IMR-90 (cell line): ENCODE data around the gene KRT27. TPM values are rescaled to one million over a fixed set of nuclear protein-coding genes. Genes with fewer than 3 reads are reported as not detected.

Experiments used
- ATAC-seq: fragments of 200-7000 bp; cut with Tn5 transposase; 2 replicates; pipeline ENCODE4 v1.9.1; 2020; ENCODE audit warnings: low read depth, mild to moderate bottlenecking, moderate library complexity
- BruUV-seq: library from RNA; stranded (reverse); fragments of 400-500 nt; replicated peaks from 2 replicates; lab custom pipeline; 2021; lab: Mats Ljungman, UMichigan
- CTCF ChIA-PET: fragments of 300-600 bp; formaldehyde crosslinking; extraction: SDS; loops from one replicate; lab custom pipeline; 2021; ENCODE audit warnings: antibody characterized with exemption; lab: Yijun Ruan, JAX
- POLR2A ChIA-PET: fragments of 300-600 bp; sonication (Branson Sonifier 250); formaldehyde crosslinking; loops from one replicate; lab custom pipeline; 2022; ENCODE audit warnings: antibody characterized with exemption; ENCODE audit not compliant: unreplicated experiment; lab: Charles Lee
- DNase-seq: peaks from one replicate; pipeline ENCODE4 v3.0.0; 2013
- H2AFZ ChIP-seq: replicated peaks from 2 replicates; pipeline ENCODE3; 2013; ENCODE audit warnings: low read length, mild to moderate bottlenecking; ENCODE audit not compliant: poor library complexity
- H2AK5ac ChIP-seq: 2 replicates; pipeline ENCODE4 v1.6.1; 2013; ENCODE audit warnings: low read depth, low read length, inconsistent platforms
- H2AK9ac ChIP-seq: replicated peaks from 2 replicates; pipeline ENCODE3; 2013; ENCODE audit warnings: mild to moderate bottlenecking, low read depth, low read length, moderate library complexity; ENCODE audit not compliant: poor library complexity
- H2BK120ac ChIP-seq: 2 replicates; pipeline ENCODE4 v1.6.1; 2013; ENCODE audit warnings: low read depth, low read length, inconsistent platforms
- H2BK15ac ChIP-seq: 3 replicates; pipeline ENCODE4 v1.6.1; 2013; ENCODE audit warnings: low read depth, low read length, inconsistent platforms
- H2BK20ac ChIP-seq: 2 replicates; pipeline ENCODE4 v1.6.1; 2013; ENCODE audit warnings: low read depth, mild to moderate bottlenecking, inconsistent platforms, low read length, moderate library complexity
- H2BK5ac ChIP-seq: 2 replicates; pipeline ENCODE4 v1.6.1; 2013; ENCODE audit warnings: mild to moderate bottlenecking, low read depth, low read length, inconsistent platforms; ENCODE audit not compliant: poor library complexity, severe bottlenecking
- H3K14ac ChIP-seq: replicated peaks from 2 replicates; pipeline ENCODE4 v1.6.1; 2013; ENCODE audit warnings: low read depth, low read length, inconsistent platforms
- H3K18ac ChIP-seq: 2 replicates; pipeline ENCODE4 v1.6.1; 2013; ENCODE audit warnings: low read depth, low read length, control low read depth
- H3K23ac ChIP-seq: 2 replicates; pipeline ENCODE4 v1.6.1; 2013; ENCODE audit warnings: low read depth, low read length, inconsistent platforms
- H3K27ac ChIP-seq: 2 replicates; pipeline ENCODE4 v1.5.1; 2013; ENCODE audit warnings: mild to moderate bottlenecking, control low read depth, low read length; ENCODE audit not compliant: insufficient read depth
- H3K27me3 ChIP-seq: 2 replicates; pipeline ENCODE4 v1.6.1; 2013; ENCODE audit warnings: low read length; ENCODE audit not compliant: control insufficient read depth, insufficient read depth
- H3K36me3 ChIP-seq: 2 replicates; pipeline ENCODE4 v1.6.1; 2013; ENCODE audit warnings: low read length, mixed read lengths; ENCODE audit not compliant: control insufficient read depth, insufficient read depth
- H3K4ac ChIP-seq: 2 replicates; pipeline ENCODE4 v1.6.1; 2013; ENCODE audit warnings: low read depth, low read length, inconsistent platforms
- H3K4me1 ChIP-seq: 2 replicates; pipeline ENCODE4 v1.6.1; 2013; ENCODE audit warnings: low read length, mixed read lengths; ENCODE audit not compliant: control insufficient read depth, insufficient read depth
- H3K4me2 ChIP-seq: 2 replicates; pipeline ENCODE4 v1.6.1; 2013; ENCODE audit warnings: low read depth, mild to moderate bottlenecking, control low read depth, low read length, moderate library complexity
- H3K4me3 ChIP-seq: 2 replicates; pipeline ENCODE4 v1.5.1; 2013; ENCODE audit warnings: low read depth, mild to moderate bottlenecking, control low read depth, low read length, moderate library complexity; ENCODE audit not compliant: insufficient read depth
- H3K56ac ChIP-seq: 2 replicates; pipeline ENCODE4 v1.6.1; 2013; ENCODE audit warnings: low read length, inconsistent platforms; ENCODE audit not compliant: insufficient read depth; ENCODE audit errors: extremely low read depth
- H3K79me1 ChIP-seq, 2 experiments: 2 replicates each; pipeline ENCODE4 v1.6.1; 2013; ENCODE audit warnings: low read length in 2 of 2, inconsistent platforms in 1 of 2, low read depth in 1 of 2
- H3K9ac ChIP-seq: 2 replicates; pipeline ENCODE4 v1.6.1; 2013; ENCODE audit warnings: low read depth, low read length, control low read depth
- H3K9me1 ChIP-seq: 2 replicates; pipeline ENCODE4 v1.6.1; 2013; ENCODE audit warnings: low read length, inconsistent platforms; ENCODE audit not compliant: insufficient read depth
- H3K9me3 ChIP-seq: 2 replicates; pipeline ENCODE4 v1.6.1; 2013; ENCODE audit warnings: low read length; ENCODE audit not compliant: control insufficient read depth, insufficient read depth
- H4K20me1 ChIP-seq: 2 replicates; pipeline ENCODE4 v1.6.1; 2013; ENCODE audit warnings: low read length, inconsistent platforms; ENCODE audit not compliant: insufficient read depth
- H4K5ac ChIP-seq: 2 replicates; pipeline ENCODE4 v1.6.1; 2013; ENCODE audit warnings: mild to moderate bottlenecking, low read depth, low read length, control low read depth
- H4K8ac ChIP-seq, 2 experiments: 2 replicates each; pipeline ENCODE4 v1.6.1; 2013; ENCODE audit warnings: low read depth in 2 of 2, low read length in 2 of 2, control low read depth in 1 of 2, inconsistent platforms in 1 of 2
- H4K91ac ChIP-seq: 2 replicates; pipeline ENCODE4 v1.6.1; 2013; ENCODE audit warnings: low read depth, low read length, inconsistent platforms; ENCODE audit not compliant: insufficient read depth
- FOS ChIP-seq: fragments of 150-350 bp; IDR thresholded peaks from 2 replicates; pipeline ENCODE4 v1.6.1; 2016; ENCODE audit warnings: low read depth, low read length
- MAZ ChIP-seq: IDR thresholded peaks from 2 replicates; pipeline ENCODE4 v1.6.1; 2012; ENCODE audit warnings: low read depth, mild to moderate bottlenecking, low read length, improper control_type of control experiment, moderate library complexity, borderline replicate concordance
- MXI1 ChIP-seq: IDR thresholded peaks from 2 replicates; pipeline ENCODE4 v1.6.1; 2012; ENCODE audit warnings: low read depth, mild to moderate bottlenecking, low read length, moderate library complexity, borderline replicate concordance
- NFE2L2 ChIP-seq: fragments of 150-350 bp; IDR thresholded peaks from 2 replicates; pipeline ENCODE4 v1.6.1; 2016; ENCODE audit warnings: low read depth, mild to moderate bottlenecking, low read length
- RAD21 ChIP-seq: IDR thresholded peaks from 2 replicates; pipeline ENCODE4 v1.6.1; 2012; ENCODE audit warnings: low read length, improper control_type of control experiment
- RFX5 ChIP-seq: IDR thresholded peaks from 2 replicates; pipeline ENCODE4 v1.8.0; 2012; ENCODE audit warnings: low read depth, mild to moderate bottlenecking, low read length, moderate library complexity
- WGBS, 2 experiments: methylation state at CpG; one replicate each; pipeline versions ENCODE4 v1.1.5 to v1.1.7; 2013; ENCODE audit warnings: missing lambda C conversion rate in 2 of 2; ENCODE audit not compliant: insufficient read length in 1 of 2; ENCODE audit errors: extremely low coverage in 2 of 2; 5-methylcytosine and 5-hydroxymethylcytosine counted together
- dilution Hi-C: fragments of 300-500 bp; cut with HindIII; formaldehyde crosslinking; loops from one replicate; pipeline ENCODE4 v1.14.3; 2018; ENCODE audit warnings: low sequenced_read_pairs; ENCODE audit not compliant: unreplicated experiment
- in situ Hi-C: fragments of 300-500 bp; cut with MboI; formaldehyde crosslinking; loops from 3 replicates; pipeline ENCODE4 v1.14.3; 2019; ENCODE audit warnings: low sequenced_read_pairs, inconsistent platforms, mixed read lengths
- intact Hi-C: fragments of 100-400 bp; cut with micrococcal nuclease; formaldehyde crosslinking; loops from 2 replicates; pipeline ENCODE4 v1.10.0; 2022
- polyA plus RNA-seq, 3 experiments: library from polyadenylated mRNA; depleted of rRNA; stranded (reverse); fragments of >200 nt; gene quantifications; 2 replicates each; pipeline ENCODE4 v1.2.3, GENCODE V29; 2012; ENCODE audit warnings: low replicate concordance in 1 of 3
- total RNA-seq: library from RNA; depleted of rRNA; stranded (reverse); fragments of >200 nt; gene quantifications from 2 replicates; pipeline ENCODE4 v1.2.3, GENCODE V29; 2012
- TF ChIP-seq, protein P1 (sequence below): conservative IDR thresholded peaks from 2 replicates; pipeline ENCODE4 v1.5.1; 2012; ENCODE audit warnings: mild to moderate bottlenecking, low read depth, low read length, improper control_type of control experiment
- TF ChIP-seq, protein P2 (sequence below): fragments of 150-350 bp; IDR thresholded peaks from 2 replicates; pipeline ENCODE4 v1.6.1; 2017; ENCODE audit warnings: mild to moderate bottlenecking, antibody characterized with exemption, low read length, low read depth
- TF ChIP-seq, protein P3 (sequence below): fragments of 150-350 bp; IDR thresholded peaks from 2 replicates; pipeline ENCODE4 v1.6.1; 2016; ENCODE audit warnings: low read depth, mild to moderate bottlenecking, low read length, moderate library complexity, borderline replicate concordance

Gene KRT27
- total and polyA plus RNA-seq, 2 of the 4 experiments (the other 2 are of a cell fraction): not detected

DNA sequence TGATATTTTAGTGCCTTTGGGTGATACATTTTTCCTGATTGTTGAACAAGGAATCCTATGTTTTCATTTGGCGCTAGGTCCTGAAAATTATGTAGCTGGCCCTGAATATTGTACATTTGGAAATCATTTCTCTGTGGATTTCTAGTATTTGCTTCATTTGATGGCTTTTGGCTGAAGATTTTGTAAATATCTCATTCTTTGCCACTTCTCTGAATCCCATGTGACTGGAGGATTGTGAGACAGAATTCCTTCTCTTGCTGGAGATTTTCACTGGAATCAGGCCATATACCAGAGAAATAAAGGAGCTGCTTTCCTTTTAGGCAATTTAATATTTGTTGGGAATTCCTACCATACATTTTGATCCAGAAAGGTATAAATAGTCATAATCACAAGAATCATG lies 8.8 kb upstream of the KRT27 start:
- Histone ChIP-seq H2BK120ac (no peak overlapping the region), H2BK5ac (no peak overlapping the region), H3K4me2 (no peak overlapping the region), H2AK9ac (no peak overlapping the region), H3K27me3 (peaks cover 37% of the 10 kb centered on the region), H4K20me1 (no peaks in the 10 kb centered on the region), H2AK5ac (no peak overlapping the region), H3K27ac (no peak overlapping the region), H3K4me3 (no peak overlapping the region), H2AFZ (no peak overlapping the region), H3K9me1 (no peaks in the 10 kb centered on the region), H3K9ac (no peak overlapping the region), H4K8ac (no peak overlapping the region), H3K9me3 (no peaks in the 10 kb centered on the region), H3K14ac (no peak overlapping the region), H3K56ac (no peak overlapping the region), H2BK15ac (no peak overlapping the region), H3K4me1 (no peaks in the 10 kb centered on the region), H3K36me3 (no peaks in the 10 kb centered on the region), H4K5ac (no peak overlapping the region), H2BK20ac (no peak overlapping the region), H3K23ac (no peak overlapping the region), H4K91ac (no peak overlapping the region), H3K4ac (no peak overlapping the region), H3K18ac (no peak overlapping the region), H3K79me1 (no peaks in the 10 kb centered on the region)
- TF ChIP-seq, protein P1, sequence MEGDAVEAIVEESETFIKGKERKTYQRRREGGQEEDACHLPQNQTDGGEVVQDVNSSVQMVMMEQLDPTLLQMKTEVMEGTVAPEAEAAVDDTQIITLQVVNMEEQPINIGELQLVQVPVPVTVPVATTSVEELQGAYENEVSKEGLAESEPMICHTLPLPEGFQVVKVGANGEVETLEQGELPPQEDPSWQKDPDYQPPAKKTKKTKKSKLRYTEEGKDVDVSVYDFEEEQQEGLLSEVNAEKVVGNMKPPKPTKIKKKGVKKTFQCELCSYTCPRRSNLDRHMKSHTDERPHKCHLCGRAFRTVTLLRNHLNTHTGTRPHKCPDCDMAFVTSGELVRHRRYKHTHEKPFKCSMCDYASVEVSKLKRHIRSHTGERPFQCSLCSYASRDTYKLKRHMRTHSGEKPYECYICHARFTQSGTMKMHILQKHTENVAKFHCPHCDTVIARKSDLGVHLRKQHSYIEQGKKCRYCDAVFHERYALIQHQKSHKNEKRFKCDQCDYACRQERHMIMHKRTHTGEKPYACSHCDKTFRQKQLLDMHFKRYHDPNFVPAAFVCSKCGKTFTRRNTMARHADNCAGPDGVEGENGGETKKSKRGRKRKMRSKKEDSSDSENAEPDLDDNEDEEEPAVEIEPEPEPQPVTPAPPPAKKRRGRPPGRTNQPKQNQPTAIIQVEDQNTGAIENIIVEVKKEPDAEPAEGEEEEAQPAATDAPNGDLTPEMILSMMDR: no peak
- TF ChIP-seq NFE2L2: no peak
- no peak for TF ChIP-seq RAD21
- TF ChIP-seq FOS: no peak
- TF ChIP-seq, protein P2, sequence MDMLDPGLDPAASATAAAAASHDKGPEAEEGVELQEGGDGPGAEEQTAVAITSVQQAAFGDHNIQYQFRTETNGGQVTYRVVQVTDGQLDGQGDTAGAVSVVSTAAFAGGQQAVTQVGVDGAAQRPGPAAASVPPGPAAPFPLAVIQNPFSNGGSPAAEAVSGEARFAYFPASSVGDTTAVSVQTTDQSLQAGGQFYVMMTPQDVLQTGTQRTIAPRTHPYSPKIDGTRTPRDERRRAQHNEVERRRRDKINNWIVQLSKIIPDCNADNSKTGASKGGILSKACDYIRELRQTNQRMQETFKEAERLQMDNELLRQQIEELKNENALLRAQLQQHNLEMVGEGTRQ: no peak
- no peak for TF ChIP-seq MXI1
- no peak for TF ChIP-seq MAZ
- TF ChIP-seq, protein P3, sequence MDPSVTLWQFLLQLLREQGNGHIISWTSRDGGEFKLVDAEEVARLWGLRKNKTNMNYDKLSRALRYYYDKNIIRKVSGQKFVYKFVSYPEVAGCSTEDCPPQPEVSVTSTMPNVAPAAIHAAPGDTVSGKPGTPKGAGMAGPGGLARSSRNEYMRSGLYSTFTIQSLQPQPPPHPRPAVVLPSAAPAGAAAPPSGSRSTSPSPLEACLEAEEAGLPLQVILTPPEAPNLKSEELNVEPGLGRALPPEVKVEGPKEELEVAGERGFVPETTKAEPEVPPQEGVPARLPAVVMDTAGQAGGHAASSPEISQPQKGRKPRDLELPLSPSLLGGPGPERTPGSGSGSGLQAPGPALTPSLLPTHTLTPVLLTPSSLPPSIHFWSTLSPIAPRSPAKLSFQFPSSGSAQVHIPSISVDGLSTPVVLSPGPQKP: no peak
- no peak for TF ChIP-seq RFX5
- DNase-seq: no peak
- ChIA-PET CTCF (interaction anchor here (0.8 to 1.9 kb wide), 4 partner anchors 13 to 857 kb away, joined by 3 to 6 read pairs (median 3); no protein-coding TSS in a partner anchor), POLR2A (no interaction called here)
- intact Hi-C loops (loop anchor here (1.0 to 10.0 kb wide), 4 partner anchors 143 to 426 kb away; partner anchors contain the start of gene GJD3), in situ Hi-C loops (loop anchor here (5.0 to 25.0 kb wide), 2 partner anchors 174 to 429 kb away; partner anchors contain the start of gene GJD3), dilution Hi-C loops (no loop called here)
- no peak for ATAC-seq
- BruUV-seq: no TSS peak
- no CpG with 5 or more reads among the region's 1 CpG for WGBS, 2 experiments
